ENCODE measurements around the gene RPP40.

- TF ChIP-seq CTCF (IDR thresholded peaks at IDR 0.05) (no peak), POLR2A (IDR thresholded peaks at IDR 0.05) (no peak)
These were observed 30.4 kb downstream of the RPP40 start for GRCh38 chr6:4973415-4973814.
